GM10266 (cell line): ENCODE measurements around the gene MAML2.

Source experiments
- DNase-seq: peaks from one replicate; pipeline ENCODE4 v3.0.0; 2012; ENCODE audit errors: extremely low spot score
- CTCF ChIP-seq: IDR thresholded peaks from 2 replicates; pipeline ENCODE4 v1.5.1; 2012; ENCODE audit warnings: mild to moderate bottlenecking, low read depth; ENCODE audit not compliant: control insufficient read depth, insufficient read depth; ENCODE audit errors: missing control alignments

Gene MAML2

GRCh38 chr11:96081561-96081960 lies 261.4 kb downstream of the MAML2 start:
- no peak for DNase-seq
- no peak for TF ChIP-seq CTCF

- no peak for TF ChIP-seq CTCF
Measured at GRCh38 chr11:96079691-96080090, 263.3 kb downstream of the MAML2 start.

GRCh38 chr11:96075532-96075959 lies 267.4 kb downstream of the MAML2 start:
- DNase-seq: peak; percentile 45
- no peak for TF ChIP-seq CTCF

More at GRCh38 chr11:96079691-96080090, 263.3 kb downstream of the MAML2 start:
- DNase-seq: no peak

- TF ChIP-seq CTCF: no peak
- DNase-seq: peak; percentile 13
Measured at GRCh38 chr11:96074551-96075310, 268.3 kb downstream of the MAML2 start.

GRCh38 chr11:96073536-96073935 lies 269.5 kb downstream of the MAML2 start:
- no peak for TF ChIP-seq CTCF
- DNase-seq: no peak

GRCh38 chr11:96072592-96072991 lies 270.4 kb downstream of the MAML2 start:
- TF ChIP-seq CTCF: no peak
- no peak for DNase-seq

GRCh38 chr11:96070453-96070852 lies 272.5 kb downstream of the MAML2 start:
- no peak for TF ChIP-seq CTCF
- DNase-seq: no peak
